Measurements from ENCODE around the gene SERPINE2.

SERPINE2 gene

GRCh38 chr2:224036731-224037361 lies 2.2 kb downstream of the SERPINE2 start:
- no peak for TF ChIP-seq CTCF (IDR thresholded peaks at IDR 0.05; ENCODE audit: low read depth, low read length, missing control alignments)
- Histone ChIP-seq H3K27me3 (replicated peaks) (no peaks in the 10 kb centered on the region), H3K27ac (no peak overlapping the region), H3K4me3 (ENCODE audit: low read depth, low read length) (no peak overlapping the region), H3K36me3 (replicated peaks) (no peaks in the 10 kb centered on the region)
- in situ Hi-C loops (cut with HindIII; ENCODE audit: low pct_ligation_motif_present, low sequenced_read_pairs): no loop called here
- no peak for DNase-seq

GRCh38 chr2:224034017-224034416 lies 5.1 kb downstream of the SERPINE2 start:
- no peak overlapping the region for H3K4me3 ChIP-seq (ENCODE audit: low read depth, low read length)
- H3K36me3 ChIP-seq (replicated peaks): no peaks in the 10 kb centered on the region
- no peak for TF ChIP-seq CTCF (IDR thresholded peaks at IDR 0.05; ENCODE audit: low read depth, low read length, missing control alignments)
- no peak for DNase-seq
- H3K27ac ChIP-seq: no peak overlapping the region
- H3K27me3 ChIP-seq (replicated peaks): no peaks in the 10 kb centered on the region
- in situ Hi-C loops (cut with HindIII; ENCODE audit: low pct_ligation_motif_present, low sequenced_read_pairs): no loop called here

- H3K4me3 ChIP-seq (ENCODE audit: low read depth, low read length): no peak overlapping the region
- H3K36me3 ChIP-seq (replicated peaks): no peaks in the 10 kb centered on the region
- no peak overlapping the region for H3K27ac ChIP-seq
- in situ Hi-C loops (cut with HindIII; ENCODE audit: low pct_ligation_motif_present, low sequenced_read_pairs): no loop called here
- H3K27me3 ChIP-seq (replicated peaks): no peaks in the 10 kb centered on the region
- DNase-seq: no peak
- TF ChIP-seq CTCF (IDR thresholded peaks at IDR 0.05; ENCODE audit: low read depth, low read length, missing control alignments): no peak
Observed at GRCh38 chr2:224033601-224034000, 5.5 kb downstream of the SERPINE2 start.

GRCh38 chr2:224032283-224032682 lies 6.8 kb downstream of the SERPINE2 start:
- Histone ChIP-seq H3K36me3 (replicated peaks) (no peaks in the 10 kb centered on the region), H3K27me3 (replicated peaks) (no peaks in the 10 kb centered on the region), H3K4me3 (ENCODE audit: low read depth, low read length) (no peak overlapping the region), H3K27ac (no peak overlapping the region)
- no peak for TF ChIP-seq CTCF (IDR thresholded peaks at IDR 0.05; ENCODE audit: low read depth, low read length, missing control alignments)
- in situ Hi-C loops (cut with HindIII; ENCODE audit: low pct_ligation_motif_present, low sequenced_read_pairs): no loop called here
- DNase-seq: no peak

GRCh38 chr2:224031358-224031970 lies 7.6 kb downstream of the SERPINE2 start:
- no peak for DNase-seq

More at GRCh38 chr2:224031358-224031970, 7.6 kb downstream of the SERPINE2 start:
- Histone ChIP-seq H3K27me3 (replicated peaks) (no peaks in the 10 kb centered on the region), H3K36me3 (replicated peaks) (no peaks in the 10 kb centered on the region), H3K4me3 (ENCODE audit: low read depth, low read length) (no peak overlapping the region), H3K27ac (no peak overlapping the region)
- no peak for TF ChIP-seq CTCF (IDR thresholded peaks at IDR 0.05; ENCODE audit: low read depth, low read length, missing control alignments)
- in situ Hi-C loops (cut with HindIII; ENCODE audit: low pct_ligation_motif_present, low sequenced_read_pairs): no loop called here
